Stimulated activated CD4-positive, alpha-beta T cell treated with anti-CD3 and anti-CD28 coated beads, Interleukin-2, amount 100 ng/mL, for 48 hours (primary cell): ENCODE results near the gene CTSV.
A peak's percentile ranks its signal among the peaks of the same experiment; 100 is the strongest.
"Not testable (repeated sequence)": the region's sequence is repeated elsewhere in the genome, so short reads cannot be mapped to it uniquely, and the experiment has no call there.

Source experiments
- DNase-seq, 2 donors: peaks; one replicate each; pipeline ENCODE4 v3.0.0-alpha.2; 2020

The CTSV gene

DNA sequence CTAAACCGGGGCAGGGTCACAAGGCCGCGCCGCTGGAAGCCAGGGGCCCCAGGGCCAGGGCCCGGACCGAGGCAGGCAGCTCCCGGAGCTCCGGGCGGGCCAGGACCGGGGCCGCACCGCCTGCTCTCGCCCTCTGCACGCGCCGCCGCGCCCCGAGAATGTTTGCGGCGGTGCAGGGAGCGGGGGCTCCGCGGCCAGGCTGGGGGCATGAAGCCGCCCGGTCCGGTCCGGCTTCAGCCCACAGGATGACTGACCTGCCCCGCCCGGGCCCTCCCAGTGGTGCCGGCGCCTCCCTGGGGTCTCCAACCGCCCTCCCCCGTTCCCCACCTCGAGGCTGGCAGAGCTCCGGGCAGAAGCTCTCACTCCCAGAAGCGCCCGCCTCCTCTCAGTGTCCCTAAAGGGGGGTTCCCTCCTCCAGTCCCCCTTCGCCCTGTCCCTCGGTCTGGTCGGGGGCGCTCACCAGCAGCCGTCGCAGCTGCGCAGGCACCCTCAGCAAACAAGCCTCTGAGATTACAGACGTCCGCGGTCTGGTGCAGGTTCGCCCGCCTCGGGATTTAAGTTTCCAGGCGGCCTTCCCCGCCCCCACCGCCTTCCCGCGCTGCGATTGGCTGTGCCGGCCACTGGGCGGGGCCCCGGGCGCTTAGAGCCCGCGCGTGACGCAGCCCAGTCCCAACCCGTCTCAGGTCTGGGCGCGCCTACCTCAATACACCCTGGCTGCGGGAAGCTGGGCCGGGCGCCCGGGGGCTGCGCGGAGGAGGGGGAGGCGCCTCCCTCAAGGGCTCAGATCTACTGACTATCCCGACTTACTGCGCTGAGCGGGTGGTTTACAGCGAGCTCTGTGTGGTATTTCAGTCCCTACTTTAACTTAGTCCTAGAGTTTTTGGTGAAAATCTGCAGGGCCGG, at the start of gene CTSV:
Gene CTSV, minus strand, starts transcription at position 532 of the 903 bp plus-strand sequence. CDS start 1,099 bp downstream, outside the sequence.
- peak; percentile 74 to 85 for DNase-seq

DNA sequence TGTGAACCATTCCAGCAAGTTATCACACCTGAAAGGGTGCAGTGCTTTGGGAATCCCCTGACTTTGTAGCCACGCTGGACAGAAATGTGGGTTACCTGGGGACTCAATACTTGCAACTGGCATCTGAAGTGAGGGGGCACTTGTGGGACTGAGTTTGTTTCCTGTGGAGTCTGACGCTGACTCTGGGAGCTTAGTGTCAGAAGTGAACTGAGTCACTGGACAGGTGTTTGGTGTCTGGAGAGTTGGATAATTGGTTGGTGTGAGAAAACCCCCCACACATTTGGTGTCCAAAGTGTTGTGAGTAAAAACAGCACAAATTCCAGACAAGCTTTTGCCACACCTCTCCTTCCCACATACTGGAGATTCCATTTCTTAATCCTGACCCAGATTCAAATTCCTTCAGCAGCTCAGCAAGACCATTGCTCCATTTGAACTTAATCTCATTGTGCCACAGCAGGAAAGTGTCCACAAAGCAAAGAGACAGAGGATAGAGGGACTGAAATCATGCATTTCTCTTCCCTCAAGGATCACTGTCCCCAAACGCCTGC, 48.8 kb upstream of the CTSV start:
- not testable (repeated sequence) for DNase-seq

GRCh38 chr9:97084562-97084991, 45.6 kb upstream of the CTSV start:
- DNase-seq, result not testable (repeated sequence)

DNA sequence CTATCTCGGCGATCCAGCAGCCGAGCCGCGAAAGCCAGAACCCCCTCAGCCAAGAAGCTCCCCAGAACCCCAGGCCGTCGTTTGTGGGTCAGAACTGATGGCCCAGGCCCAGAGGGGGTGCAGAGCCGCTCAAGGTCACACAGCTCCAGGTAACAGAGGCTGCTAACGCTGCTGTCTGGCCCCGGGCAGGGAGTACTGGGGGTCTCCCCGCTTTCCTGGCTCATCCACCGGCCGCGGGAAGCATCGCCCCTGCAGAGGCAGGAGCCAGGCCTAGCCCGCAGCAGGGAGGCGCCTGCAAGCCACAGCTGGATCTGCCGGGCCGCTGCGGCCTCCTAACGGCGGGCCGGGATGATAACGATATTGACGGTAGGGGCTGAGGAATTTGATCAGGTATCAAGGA, 39.4 kb upstream of the CTSV start:
- DNase-seq, result no peak

DNA sequence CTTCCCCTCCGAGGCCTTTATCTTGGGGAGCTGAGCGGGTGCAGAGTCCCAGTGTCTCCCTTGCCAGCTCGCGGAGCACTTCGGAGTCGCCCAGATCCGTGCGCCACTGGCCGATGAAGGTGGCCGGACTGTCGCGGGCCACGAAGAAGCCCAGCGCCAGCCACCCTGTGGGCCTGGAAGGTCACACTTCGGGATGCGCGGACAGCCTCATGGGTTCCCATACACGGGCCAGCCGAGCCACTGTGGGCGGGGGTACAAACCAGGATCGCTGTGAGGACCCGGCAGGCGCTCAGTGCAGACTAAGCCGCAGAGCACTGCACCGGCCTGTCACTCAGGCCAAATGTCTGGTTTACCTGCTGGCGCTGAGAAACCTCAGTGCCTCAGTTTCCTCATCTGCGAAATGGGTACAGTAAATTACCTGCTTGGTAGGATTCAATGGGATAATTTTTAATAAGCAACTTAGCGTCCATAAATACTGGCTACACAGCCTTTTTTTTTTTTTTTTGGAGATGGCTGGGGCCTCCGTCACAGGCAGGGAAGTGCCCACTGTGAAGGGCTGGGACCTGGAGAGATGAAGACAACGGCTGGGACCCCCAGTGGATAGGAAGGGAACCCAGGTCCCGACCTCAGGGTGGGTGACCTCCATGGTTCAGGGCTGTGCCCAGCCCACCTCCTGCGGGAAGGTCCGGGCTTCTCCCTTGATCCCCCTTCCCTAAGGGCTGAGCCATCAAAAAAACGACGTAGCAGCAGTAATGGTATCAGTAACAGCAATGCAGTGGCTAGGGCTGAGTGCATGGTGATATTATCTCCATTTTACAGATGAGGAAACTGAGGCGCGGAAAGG, 38.7 kb upstream of the CTSV start:
- no peak for DNase-seq

DNA sequence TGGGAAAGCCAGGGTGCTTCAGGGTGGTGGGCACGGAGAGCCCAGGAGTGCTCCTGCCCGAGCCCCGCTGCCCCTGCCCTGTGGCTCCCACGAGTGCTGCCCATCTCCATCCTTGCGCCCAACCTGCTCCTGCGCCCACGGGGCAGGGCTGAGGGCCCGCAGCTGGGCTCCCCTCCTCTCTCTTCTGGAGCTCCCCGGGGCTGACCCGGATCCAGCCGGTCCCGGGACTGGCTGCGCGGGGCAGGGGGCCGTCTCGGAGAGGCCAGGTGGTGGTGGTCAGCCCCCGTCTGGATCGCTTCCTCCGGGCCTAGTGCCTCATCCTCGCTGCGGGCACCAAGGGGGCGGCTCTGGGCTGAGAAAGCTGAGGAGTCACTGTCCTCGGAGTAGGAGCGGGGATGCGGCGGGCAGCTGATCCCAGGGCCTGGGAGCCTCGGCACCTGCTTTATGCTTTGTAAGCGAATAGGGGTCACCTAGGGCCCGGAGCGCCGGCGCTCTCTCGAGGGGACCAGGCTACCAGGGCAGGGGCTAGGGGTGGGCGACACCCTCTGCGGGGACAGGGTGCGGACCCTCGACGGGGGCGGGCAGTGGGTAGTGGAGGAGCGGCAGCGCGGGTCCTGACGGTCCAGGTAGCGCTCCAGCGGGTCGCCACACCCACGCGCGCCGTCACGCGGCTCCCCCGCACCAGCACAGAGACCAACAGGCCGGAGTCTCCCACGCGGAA, 37.9 kb upstream of the CTSV start:
- DNase-seq, result not testable (repeated sequence)

DNA sequence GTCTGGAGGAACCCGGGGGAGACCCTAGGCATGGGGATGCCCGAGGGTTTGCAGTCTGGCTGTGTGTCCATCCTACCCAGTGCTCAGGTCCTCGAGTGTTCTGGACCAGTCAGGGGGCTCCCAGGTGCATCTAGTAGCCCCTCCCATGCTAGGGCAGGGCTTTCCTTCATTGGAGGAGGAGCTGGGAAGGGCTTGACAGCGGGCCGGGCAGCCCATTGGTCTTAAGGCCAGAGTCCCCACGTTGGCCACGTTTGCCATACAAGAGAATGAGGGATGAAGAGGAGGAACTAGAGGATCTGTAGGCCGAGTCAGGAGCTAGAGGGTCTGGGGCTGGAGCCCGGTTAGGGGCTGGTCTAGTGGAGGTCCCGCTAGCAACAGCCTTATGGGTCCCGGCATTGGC, 37.3 kb upstream of the CTSV start:
- DNase-seq, result no peak

DNA sequence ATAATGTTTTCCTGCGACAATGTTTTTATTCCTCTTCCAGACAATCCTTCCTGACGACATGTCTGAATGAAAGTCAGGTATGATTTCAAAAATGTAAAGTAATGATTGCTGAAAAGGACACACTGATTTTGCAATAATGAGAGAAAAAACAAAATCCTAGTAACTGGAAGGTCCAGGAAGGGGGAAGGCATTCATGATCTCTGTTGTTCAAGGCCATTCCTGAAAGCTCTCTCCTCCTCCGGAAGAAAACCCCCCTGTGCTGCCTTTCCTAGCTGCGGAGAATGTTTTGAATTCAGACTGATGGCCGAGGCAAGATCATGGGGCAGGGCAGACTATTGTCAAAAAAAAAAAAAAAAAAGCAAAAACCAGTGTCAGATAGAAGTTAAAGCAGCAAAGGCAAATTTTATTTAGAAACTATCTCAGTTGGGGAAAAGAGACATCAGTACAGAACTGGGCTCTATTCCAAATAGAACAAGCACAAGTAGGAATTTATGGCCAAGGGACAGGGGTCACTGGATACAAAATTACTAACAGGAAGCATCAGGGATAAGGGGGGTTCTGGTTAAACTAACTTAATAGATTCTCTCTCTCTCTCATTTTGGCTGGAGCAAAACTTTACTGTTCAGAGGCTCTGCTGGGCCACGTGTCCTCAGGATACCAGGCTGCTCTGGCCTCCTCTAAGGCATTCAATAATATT, 36.5 kb upstream of the CTSV start:
- DNase-seq, result no peak

- no peak for DNase-seq
These were observed 34.6 kb upstream of the CTSV start for GRCh38 chr9:97073506-97073905.

- no peak for DNase-seq
These were observed 33.4 kb upstream of the CTSV start for GRCh38 chr9:97072285-97072776.

- not testable (repeated sequence) for DNase-seq
These were observed 31.4 kb upstream of the CTSV start for GRCh38 chr9:97070325-97070724.

- DNase-seq, result no peak
These were observed 28.5 kb upstream of the CTSV start for GRCh38 chr9:97067490-97067889.

GRCh38 chr9:97064176-97064575, 25.2 kb upstream of the CTSV start:
- DNase-seq, result no peak

DNA sequence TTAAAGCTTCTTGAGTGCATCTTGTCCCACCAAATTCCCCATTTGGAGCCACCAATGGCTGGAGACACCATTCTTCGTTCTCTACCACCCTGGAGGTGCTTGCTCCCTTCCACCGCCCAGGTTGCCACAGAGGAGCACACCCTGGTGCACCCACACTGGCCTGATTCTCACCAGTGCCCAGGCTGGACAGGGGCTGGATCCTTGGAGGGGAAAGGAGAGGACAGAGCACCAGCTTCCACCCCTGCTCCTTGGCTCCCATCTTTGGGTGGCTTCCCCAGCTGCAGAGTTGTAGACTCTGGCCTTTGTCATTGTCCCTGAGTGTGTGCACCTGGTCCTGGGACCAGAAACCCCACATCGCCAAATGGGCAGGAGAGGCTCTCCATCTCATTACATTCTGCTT, 21.9 kb upstream of the CTSV start:
- DNase-seq, result no peak

GRCh38 chr9:97059626-97060025, 20.7 kb upstream of the CTSV start:
- DNase-seq, result no peak

DNA sequence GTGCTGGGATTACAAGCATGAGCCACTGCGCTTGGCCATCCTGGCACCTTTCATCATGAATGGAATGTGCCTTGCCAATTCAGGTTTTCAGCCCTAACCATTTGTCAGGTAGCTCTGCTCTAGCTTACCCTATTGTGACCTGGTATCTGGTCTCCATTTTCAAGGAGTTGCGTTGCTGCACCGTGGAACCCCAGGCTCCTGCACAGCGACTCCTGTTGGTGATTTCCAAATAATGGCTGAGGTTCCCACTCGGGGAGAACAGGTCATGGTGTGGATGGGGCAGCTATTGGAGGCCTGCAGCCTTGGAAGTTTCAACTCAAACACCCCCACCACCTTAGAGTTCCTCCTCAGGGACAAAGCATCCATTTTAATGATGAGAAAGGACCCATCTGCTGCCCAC, 18.7 kb upstream of the CTSV start:
- DNase-seq, result no peak

DNA sequence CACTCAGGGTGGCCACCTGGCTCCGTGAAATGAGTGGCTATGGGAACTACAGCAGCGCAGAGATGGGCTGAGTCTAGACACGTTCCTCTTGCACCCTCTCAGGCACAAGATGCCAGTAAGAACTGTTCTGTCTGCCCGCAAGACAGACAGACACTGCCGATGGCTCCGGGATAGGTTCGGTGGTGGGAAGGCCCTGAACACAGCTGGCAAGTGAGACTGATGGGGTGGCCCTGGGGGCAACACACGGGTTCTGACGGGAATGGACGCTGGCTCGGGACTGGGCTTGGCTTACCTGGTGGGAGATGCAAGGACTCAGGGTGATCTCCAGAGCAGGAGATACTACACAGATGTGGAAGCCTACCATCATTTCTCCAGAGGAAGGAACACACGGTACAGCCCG, 16.9 kb upstream of the CTSV start:
- DNase-seq, result not testable (repeated sequence)

DNA sequence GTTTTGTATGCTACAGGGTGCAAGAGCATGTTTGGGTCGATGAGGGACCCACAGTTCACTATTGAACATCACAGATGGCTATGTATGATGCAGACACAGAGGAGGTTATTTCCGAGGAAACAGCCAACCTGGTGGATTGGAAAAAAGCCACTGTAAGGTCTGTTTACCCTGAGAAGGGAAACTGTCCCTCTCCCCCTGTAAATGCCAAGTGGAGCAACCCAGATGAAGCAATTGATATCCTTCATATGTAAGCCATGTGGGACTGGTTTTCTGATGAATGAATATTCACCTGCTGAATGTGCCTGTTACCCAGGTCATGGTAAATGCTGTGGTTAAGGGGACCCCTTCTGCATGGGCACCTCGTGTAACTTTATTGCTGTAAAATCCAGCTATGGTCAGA, 14.8 kb upstream of the CTSV start:
- DNase-seq, result no peak

- DNase-seq, result no peak
These were observed 13.8 kb upstream of the CTSV start for GRCh38 chr9:97052735-97053134.

GRCh38 chr9:97046228-97046627, 7.3 kb upstream of the CTSV start:
- no peak for DNase-seq

DNA sequence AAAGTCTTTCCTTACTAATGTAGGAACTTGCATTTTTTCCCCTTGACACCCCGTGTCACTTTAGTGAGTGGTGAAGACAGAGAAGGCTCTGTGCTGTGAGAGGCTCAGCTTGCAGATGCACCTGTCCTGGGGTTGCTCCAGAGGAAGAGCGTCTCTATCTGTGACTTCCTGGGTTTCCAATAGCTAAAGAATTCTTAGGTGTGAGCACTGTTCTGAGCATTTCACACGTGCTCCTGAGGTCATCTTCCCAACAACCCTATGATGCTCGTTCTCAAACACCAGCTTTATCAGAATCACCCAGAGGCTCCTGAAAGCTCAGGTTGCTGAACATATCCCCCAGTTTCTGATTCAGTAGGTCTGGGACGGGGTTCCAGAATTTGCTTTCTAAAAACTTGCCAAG, 6.4 kb upstream of the CTSV start:
- no peak for DNase-seq

GRCh38 chr9:97041898-97042297, 3.0 kb upstream of the CTSV start:
- no peak for DNase-seq
